HL-60 (cell line): ENCODE measurements around the gene THRB.

Experiments
- DNase-seq, 2 experiments: peaks; one replicate each; pipeline ENCODE4 v3.0.0-alpha.2; 2010 to 2020; ENCODE audit warnings: low read depth in 1 of 2, low spot score in 1 of 2
- H3K27ac ChIP-seq: fragments of 250-450 bp; sonication (Bioruptor Pico); replicated peaks from 2 replicates; pipeline ENCODE4 v1.5.1; 2020; ENCODE audit warnings: mild to moderate bottlenecking, moderate library complexity
- H3K27me3 ChIP-seq: fragments of 250-450 bp; sonication (Bioruptor Pico); 2 replicates; pipeline ENCODE4 v1.5.1; 2021; ENCODE audit warnings: mild to moderate bottlenecking, moderate library complexity; ENCODE audit not compliant: insufficient read depth, poor library complexity, severe bottlenecking
- H3K4me3 ChIP-seq: replicated peaks from 2 replicates; pipeline ENCODE4 v1.5.1; 2011; ENCODE audit warnings: mild to moderate bottlenecking, control low read depth, low read length; ENCODE audit not compliant: insufficient read depth
- GABPA ChIP-seq: IDR thresholded peaks from 2 replicates; pipeline ENCODE4 v1.6.1; 2012; ENCODE audit warnings: low read depth
- POLR2AphosphoS5 ChIP-seq: IDR thresholded peaks from 2 replicates; pipeline ENCODE4 v1.6.1; 2012; ENCODE audit warnings: low read depth
- REST ChIP-seq: IDR thresholded peaks from 2 replicates; pipeline ENCODE4 v1.6.1; 2012; ENCODE audit warnings: low read depth; ENCODE audit not compliant: insufficient replicate concordance
- SPI1 ChIP-seq: IDR thresholded peaks from 2 replicates; pipeline ENCODE4 v1.6.1; 2012; ENCODE audit warnings: low read depth, mild to moderate bottlenecking, borderline replicate concordance
- TF ChIP-seq, protein P1 (sequence below): IDR thresholded peaks from one replicate; pipeline ENCODE4 v1.5.1; 2011; ENCODE audit warnings: low read length, control low read depth, inconsistent platforms; ENCODE audit not compliant: insufficient read depth

Gene THRB

GRCh38 chr3:24457719-24458118, 36.9 kb downstream of the THRB start:
- no peaks in the 10 kb centered on the region for H3K27me3 ChIP-seq
- TF ChIP-seq REST, result no peak
- no peak overlapping the region for H3K27ac ChIP-seq
- no peak for DNase-seq
- H3K4me3 ChIP-seq, result no peak overlapping the region

DNA sequence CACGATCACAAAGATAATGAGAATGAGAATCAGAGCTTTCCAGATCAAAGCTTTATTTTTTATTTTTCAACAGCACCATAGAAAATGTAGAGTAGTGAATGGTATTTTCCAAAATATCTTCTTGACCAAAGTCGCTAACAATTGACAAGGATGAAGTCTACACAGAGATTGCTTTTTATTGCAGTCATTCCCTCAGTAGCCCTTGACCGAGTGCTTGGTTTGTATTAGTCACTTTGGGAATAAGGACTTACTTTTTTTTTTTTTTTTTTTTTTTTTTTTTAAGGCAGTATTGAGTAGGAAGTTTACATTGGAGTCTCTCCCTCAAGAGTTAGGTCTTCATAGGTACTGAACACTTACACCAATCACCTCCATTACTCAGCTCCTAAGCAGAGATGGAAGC, 39.8 kb downstream of the THRB start:
- H3K27me3 ChIP-seq, result no peaks in the 10 kb centered on the region
- TF ChIP-seq POLR2AphosphoS5 (no peak), GABPA (no peak), REST (no peak), SPI1 (no peak)
- TF ChIP-seq, protein P1, sequence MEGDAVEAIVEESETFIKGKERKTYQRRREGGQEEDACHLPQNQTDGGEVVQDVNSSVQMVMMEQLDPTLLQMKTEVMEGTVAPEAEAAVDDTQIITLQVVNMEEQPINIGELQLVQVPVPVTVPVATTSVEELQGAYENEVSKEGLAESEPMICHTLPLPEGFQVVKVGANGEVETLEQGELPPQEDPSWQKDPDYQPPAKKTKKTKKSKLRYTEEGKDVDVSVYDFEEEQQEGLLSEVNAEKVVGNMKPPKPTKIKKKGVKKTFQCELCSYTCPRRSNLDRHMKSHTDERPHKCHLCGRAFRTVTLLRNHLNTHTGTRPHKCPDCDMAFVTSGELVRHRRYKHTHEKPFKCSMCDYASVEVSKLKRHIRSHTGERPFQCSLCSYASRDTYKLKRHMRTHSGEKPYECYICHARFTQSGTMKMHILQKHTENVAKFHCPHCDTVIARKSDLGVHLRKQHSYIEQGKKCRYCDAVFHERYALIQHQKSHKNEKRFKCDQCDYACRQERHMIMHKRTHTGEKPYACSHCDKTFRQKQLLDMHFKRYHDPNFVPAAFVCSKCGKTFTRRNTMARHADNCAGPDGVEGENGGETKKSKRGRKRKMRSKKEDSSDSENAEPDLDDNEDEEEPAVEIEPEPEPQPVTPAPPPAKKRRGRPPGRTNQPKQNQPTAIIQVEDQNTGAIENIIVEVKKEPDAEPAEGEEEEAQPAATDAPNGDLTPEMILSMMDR, result no peak
- DNase-seq, result no peak
- no peak overlapping the region for H3K27ac ChIP-seq
- no peak overlapping the region for H3K4me3 ChIP-seq

- no peaks in the 10 kb centered on the region for H3K27me3 ChIP-seq
- H3K27ac ChIP-seq, result no peak overlapping the region
- TF ChIP-seq GABPA (no peak), REST (no peak), POLR2AphosphoS5 (no peak), SPI1 (no peak)
- TF ChIP-seq, protein P1, result no peak
- H3K4me3 ChIP-seq, result no peak overlapping the region
- no peak for DNase-seq
Measured at GRCh38 chr3:24454393-24454792, 40.3 kb downstream of the THRB start.
